GM12892 (cell line): ENCODE measurements around the gene TMEM167A.

ENCODE experiments used
- POLR2AphosphoS5 ChIP-seq: IDR thresholded peaks from 2 replicates; pipeline ENCODE4 v1.6.1; 2011; ENCODE audit warnings: low read depth, low read length, control low read depth
- TAF1 ChIP-seq: IDR thresholded peaks from 2 replicates; pipeline ENCODE4 v1.6.1; 2011; ENCODE audit warnings: low read depth, mild to moderate bottlenecking, control low read depth, low read length, borderline replicate concordance

- no peak for TF ChIP-seq TAF1
- TF ChIP-seq POLR2AphosphoS5, result no peak
Observed at GRCh38 chr5:83042507-83042906, 34.7 kb downstream of the TMEM167A start.
